GM23338 (cell line): ENCODE measurements around the gene GLUD1.
"Not testable (repeated sequence)": the region's sequence is repeated elsewhere in the genome, so short reads cannot be mapped to it uniquely, and the experiment has no call there.

Source experiments
- CREB1 ChIP-seq: fragments of 250-450 bp; sonication (Bioruptor Pico); IDR thresholded peaks from 2 replicates; pipeline ENCODE4 v1.5.0; 2020; ENCODE audit warnings: low read depth, mild to moderate bottlenecking, moderate library complexity
- EZH2 ChIP-seq: fragments of 200-600 bp; sonication (generic); IDR thresholded peaks from one replicate; pipeline ENCODE4 v1.8.0; 2017; ENCODE audit warnings: antibody characterized with exemption, mild to moderate bottlenecking, low read depth; ENCODE audit not compliant: unreplicated experiment
- EZH2phosphoT487 ChIP-seq: fragments of 200-600 bp; sonication (generic); IDR thresholded peaks from one replicate; pipeline ENCODE4 v1.8.1; 2018; ENCODE audit warnings: antibody characterized with exemption; ENCODE audit not compliant: unreplicated experiment
- JUNB ChIP-seq: IDR thresholded peaks from one replicate; pipeline ENCODE4 v1.6.1; 2016; ENCODE audit warnings: antibody characterized with exemption; ENCODE audit not compliant: unreplicated experiment
- POLR2AphosphoS5 ChIP-seq: IDR thresholded peaks from 2 replicates; pipeline ENCODE4 v1.6.1; 2016; ENCODE audit warnings: antibody characterized with exemption, low read depth
- REST ChIP-seq: IDR thresholded peaks from one replicate; pipeline ENCODE4 v1.6.1; 2018; ENCODE audit warnings: antibody characterized with exemption; ENCODE audit not compliant: unreplicated experiment
- STAT1 ChIP-seq: IDR thresholded peaks from one replicate; pipeline ENCODE4 v1.6.1; 2016; ENCODE audit warnings: antibody characterized with exemption; ENCODE audit not compliant: unreplicated experiment
- ZNF331 ChIP-seq: fragments of 250-450 bp; sonication (Bioruptor Pico); IDR thresholded peaks from 2 replicates; pipeline ENCODE4 v1.5.0; 2020; ENCODE audit warnings: low read depth, mild to moderate bottlenecking, moderate library complexity
- TF ChIP-seq, protein P1 (sequence below), 2 experiments: fragments of 200-600 bp in 1 of 2; sonication (generic) in 1 of 2; conservative IDR thresholded peaks; 2 replicates each; pipeline versions ENCODE4 v1.5.1 to v1.6.1; 2016 to 2017; ENCODE audit warnings: antibody characterized with exemption in 2 of 2, low read depth in 2 of 2, mild to moderate bottlenecking in 2 of 2, moderate library complexity in 1 of 2

- TF ChIP-seq CREB1 (CRISPR knock-in tag); POLR2AphosphoS5; EZH2; JUNB; REST; EZH2phosphoT487; ZNF331 (CRISPR knock-in tag); STAT1: not testable (repeated sequence)
- TF ChIP-seq, protein P1, sequence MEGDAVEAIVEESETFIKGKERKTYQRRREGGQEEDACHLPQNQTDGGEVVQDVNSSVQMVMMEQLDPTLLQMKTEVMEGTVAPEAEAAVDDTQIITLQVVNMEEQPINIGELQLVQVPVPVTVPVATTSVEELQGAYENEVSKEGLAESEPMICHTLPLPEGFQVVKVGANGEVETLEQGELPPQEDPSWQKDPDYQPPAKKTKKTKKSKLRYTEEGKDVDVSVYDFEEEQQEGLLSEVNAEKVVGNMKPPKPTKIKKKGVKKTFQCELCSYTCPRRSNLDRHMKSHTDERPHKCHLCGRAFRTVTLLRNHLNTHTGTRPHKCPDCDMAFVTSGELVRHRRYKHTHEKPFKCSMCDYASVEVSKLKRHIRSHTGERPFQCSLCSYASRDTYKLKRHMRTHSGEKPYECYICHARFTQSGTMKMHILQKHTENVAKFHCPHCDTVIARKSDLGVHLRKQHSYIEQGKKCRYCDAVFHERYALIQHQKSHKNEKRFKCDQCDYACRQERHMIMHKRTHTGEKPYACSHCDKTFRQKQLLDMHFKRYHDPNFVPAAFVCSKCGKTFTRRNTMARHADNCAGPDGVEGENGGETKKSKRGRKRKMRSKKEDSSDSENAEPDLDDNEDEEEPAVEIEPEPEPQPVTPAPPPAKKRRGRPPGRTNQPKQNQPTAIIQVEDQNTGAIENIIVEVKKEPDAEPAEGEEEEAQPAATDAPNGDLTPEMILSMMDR (conservative IDR thresholded peaks at IDR 0.05; ENCODE audit: low read depth in 2 of 2), result not testable (repeated sequence)
These were observed 14.0 kb downstream of the GLUD1 start for GRCh38 chr10:87080621-87081020.
